Measurements from ENCODE around the gene COL18A1. TPM values are rescaled to one million over a fixed set of nuclear protein-coding genes. Genes with fewer than 3 reads are reported as not detected.

Gene COL18A1
- total and polyA plus RNA-seq, 10 donors = 35.0 to 208 (median 86.4) TPM

GRCh38 chr21:45465105-45465504, 60.1 kb downstream of the COL18A1 start:
- WGBS, 5 donors = 45 to 52% (median 49%) methylated on average over 13 to 16 of the region's 16 CpGs
- DNase-seq = peak; percentile 58

DNA sequence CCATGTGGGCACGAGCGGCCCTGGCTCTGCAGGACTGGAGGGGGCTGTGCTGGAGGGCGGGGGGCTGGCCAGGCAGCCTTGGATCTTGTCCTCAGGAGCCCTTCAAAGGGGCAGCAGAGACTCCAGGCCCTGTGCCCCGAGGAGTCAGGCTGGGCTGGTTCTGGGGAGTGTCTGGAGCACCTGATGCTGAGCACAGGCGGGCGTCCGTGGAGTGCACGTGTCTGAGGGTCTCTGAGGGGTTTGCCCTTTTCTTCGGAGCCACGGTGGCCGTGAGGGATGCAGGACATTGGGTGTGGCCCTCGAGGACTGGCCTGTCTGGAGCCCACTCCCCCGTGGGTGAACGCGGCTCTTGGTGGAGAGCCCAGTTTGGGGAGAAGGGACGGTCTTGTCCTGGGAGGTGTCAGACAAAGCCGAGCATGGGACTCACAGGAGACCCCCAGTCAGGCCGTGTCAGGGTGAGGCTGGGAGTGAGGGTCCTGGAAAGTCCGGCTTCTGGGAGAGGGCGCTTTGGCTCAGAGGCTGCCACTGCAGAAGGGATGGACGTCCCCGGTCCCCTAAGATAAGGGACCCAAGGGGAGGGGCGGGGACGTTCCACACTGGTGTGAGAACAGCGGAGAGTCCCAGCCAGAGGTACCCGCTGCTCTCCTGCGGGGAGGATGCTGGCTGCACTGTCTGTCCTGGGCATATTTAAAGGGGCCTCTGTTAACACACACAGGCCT, 60.8 kb downstream of the COL18A1 start:
- intact Hi-C loops (cut with DNase I; ENCODE audit: low total_unique reads) = no loop called here
- DNase-seq = peak; percentile 72
- TF ChIP-seq POLR2A (IDR thresholded peaks at IDR 0.05) = no peak
- TF ChIP-seq POLR2AphosphoS5 (IDR thresholded peaks at IDR 0.05) = no peak
- TF ChIP-seq, protein P1, sequence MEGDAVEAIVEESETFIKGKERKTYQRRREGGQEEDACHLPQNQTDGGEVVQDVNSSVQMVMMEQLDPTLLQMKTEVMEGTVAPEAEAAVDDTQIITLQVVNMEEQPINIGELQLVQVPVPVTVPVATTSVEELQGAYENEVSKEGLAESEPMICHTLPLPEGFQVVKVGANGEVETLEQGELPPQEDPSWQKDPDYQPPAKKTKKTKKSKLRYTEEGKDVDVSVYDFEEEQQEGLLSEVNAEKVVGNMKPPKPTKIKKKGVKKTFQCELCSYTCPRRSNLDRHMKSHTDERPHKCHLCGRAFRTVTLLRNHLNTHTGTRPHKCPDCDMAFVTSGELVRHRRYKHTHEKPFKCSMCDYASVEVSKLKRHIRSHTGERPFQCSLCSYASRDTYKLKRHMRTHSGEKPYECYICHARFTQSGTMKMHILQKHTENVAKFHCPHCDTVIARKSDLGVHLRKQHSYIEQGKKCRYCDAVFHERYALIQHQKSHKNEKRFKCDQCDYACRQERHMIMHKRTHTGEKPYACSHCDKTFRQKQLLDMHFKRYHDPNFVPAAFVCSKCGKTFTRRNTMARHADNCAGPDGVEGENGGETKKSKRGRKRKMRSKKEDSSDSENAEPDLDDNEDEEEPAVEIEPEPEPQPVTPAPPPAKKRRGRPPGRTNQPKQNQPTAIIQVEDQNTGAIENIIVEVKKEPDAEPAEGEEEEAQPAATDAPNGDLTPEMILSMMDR (IDR thresholded peaks at IDR 0.05 in 8 of 11, conservative IDR thresholded peaks at IDR 0.05 in 3 of 11) = no peak
- WGBS, 5 donors = 86 to 93% (median 90%) methylated on average over 14 to 27 of the region's 27 CpGs
- H3K9me3 ChIP-seq = peaks cover 0 to 25% (median 19%) of the 10 kb centered on the region in 8 donors
- peaks cover 0 to 12% (median 0%) of the 10 kb centered on the region in 6 donors for H3K36me3 ChIP-seq
- H3K27ac ChIP-seq = no peak overlapping the region
- H3K27me3 ChIP-seq (replicated peaks in 1 of 7) = peaks cover 0 to 19% (median 0%) of the 10 kb centered on the region in 7 donors
- no peak overlapping the region for H3K4me3 ChIP-seq
- peaks cover 0 to 29% (median 10%) of the 10 kb centered on the region in 6 donors for H3K4me1 ChIP-seq

More at GRCh38 chr21:45465105-45465504, 60.1 kb downstream of the COL18A1 start:
- peaks cover 0 to 19% (median 0%) of the 10 kb centered on the region in 7 donors for H3K27me3 ChIP-seq (replicated peaks in 1 of 7)
- peaks cover 0 to 25% (median 8%) of the 10 kb centered on the region in 6 donors for H3K4me1 ChIP-seq
- TF ChIP-seq POLR2A (IDR thresholded peaks at IDR 0.05) (no peak), POLR2AphosphoS5 (IDR thresholded peaks at IDR 0.05) (no peak)
- TF ChIP-seq, protein P1 (IDR thresholded peaks at IDR 0.05 in 8 of 11, conservative IDR thresholded peaks at IDR 0.05 in 3 of 11) = no peak
- no peak overlapping the region for H3K27ac ChIP-seq
- H3K9me3 ChIP-seq = peaks cover 0 to 25% (median 19%) of the 10 kb centered on the region in 8 donors
- H3K4me3 ChIP-seq = no peak overlapping the region
- intact Hi-C loops (cut with DNase I; ENCODE audit: low total_unique reads) = no loop called here
- H3K36me3 ChIP-seq = peaks cover 0 to 12% (median 0%) of the 10 kb centered on the region in 6 donors

DNA sequence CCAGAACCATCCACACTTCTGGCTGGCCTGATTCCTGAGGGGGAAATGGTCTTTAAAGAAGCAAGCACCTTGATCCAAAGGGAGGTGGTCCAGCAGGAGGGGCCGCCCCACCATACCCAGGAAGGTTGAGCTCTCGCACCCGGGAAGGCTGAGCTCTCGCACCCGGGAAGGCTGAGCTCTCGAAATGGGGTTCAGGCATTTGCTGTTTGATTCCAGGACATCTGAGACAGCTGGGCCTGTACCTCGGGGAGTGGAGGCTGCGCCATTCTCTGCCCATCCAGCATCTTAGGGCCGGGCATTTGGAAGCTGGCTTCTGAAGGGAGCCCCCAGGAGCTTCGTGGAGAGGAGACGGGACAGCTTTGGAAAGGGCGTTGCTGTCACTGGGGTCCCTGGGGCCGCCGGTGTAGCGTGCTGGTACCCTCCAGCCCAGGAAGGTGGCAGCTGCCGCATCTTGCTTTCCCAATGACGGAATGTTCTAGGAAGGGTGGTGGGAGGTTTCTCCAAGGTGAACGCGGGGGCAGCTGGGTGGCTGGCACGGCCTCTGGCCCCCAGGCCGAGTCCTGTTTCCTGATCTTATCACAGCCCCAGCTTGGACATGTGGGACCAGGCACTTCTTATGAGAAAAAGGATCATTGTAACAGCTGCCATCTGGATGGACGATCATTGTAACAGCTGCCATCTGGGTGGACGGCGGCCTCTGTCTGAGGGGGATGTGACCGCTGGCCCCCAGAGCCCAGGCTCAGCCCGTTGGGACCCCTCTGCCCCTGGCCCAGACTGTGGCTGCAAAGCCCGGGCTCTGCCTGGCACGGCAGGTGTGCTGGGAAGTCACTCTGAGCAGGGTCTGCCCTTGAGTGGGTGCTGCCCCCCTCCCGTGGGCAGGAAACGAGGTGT, 61.6 kb downstream of the COL18A1 start:
- peak; percentile 70 for DNase-seq

GRCh38 chr21:45467221-45467779, 62.3 kb downstream of the COL18A1 start:
- H3K27me3 ChIP-seq (replicated peaks in 1 of 7) = peaks cover 0 to 19% (median 0%) of the 10 kb centered on the region in 7 donors
- peak; percentile 72 for DNase-seq
- H3K4me1 ChIP-seq = peaks cover 0 to 44% (median 17%) of the 10 kb centered on the region in 6 donors
- peak overlapping the region in 1 of 8 donors; percentile 21 for H3K27ac ChIP-seq
- H3K9me3 ChIP-seq = peaks cover 0 to 13% (median 7%) of the 10 kb centered on the region in 8 donors
- 82 to 92% (median 89%) methylated on average over 16 to 25 of the region's 25 CpGs for WGBS, 5 donors
- peaks cover 0 to 12% (median 0%) of the 10 kb centered on the region in 6 donors for H3K36me3 ChIP-seq
- intact Hi-C loops (cut with DNase I; ENCODE audit: low total_unique reads) = no loop called here
- no peak overlapping the region for H3K4me3 ChIP-seq
- TF ChIP-seq POLR2A (IDR thresholded peaks at IDR 0.05) (no peak), POLR2AphosphoS5 (IDR thresholded peaks at IDR 0.05) (no peak)
- TF ChIP-seq, protein P1 (IDR thresholded peaks at IDR 0.05 in 8 of 11, conservative IDR thresholded peaks at IDR 0.05 in 3 of 11) = no peak

More for the DNA sequence above, 61.6 kb downstream of the COL18A1 start:
- peaks cover 0 to 19% (median 0%) of the 10 kb centered on the region in 7 donors for H3K27me3 ChIP-seq (replicated peaks in 1 of 7)
- H3K9me3 ChIP-seq = peaks cover 0 to 20% (median 14%) of the 10 kb centered on the region in 8 donors
- no peak overlapping the region for H3K4me3 ChIP-seq
- TF ChIP-seq POLR2AphosphoS5 (IDR thresholded peaks at IDR 0.05) (peak in 1 of 3 donors; percentile 10), POLR2A (IDR thresholded peaks at IDR 0.05) (no peak)
- intact Hi-C loops (cut with DNase I; ENCODE audit: low total_unique reads) = no loop called here
- peaks cover 0 to 12% (median 0%) of the 10 kb centered on the region in 6 donors for H3K36me3 ChIP-seq
- H3K27ac ChIP-seq = peak overlapping the region in 1 of 8 donors; percentile 21
- 76 to 86% (median 83%) methylated on average over 16 to 30 of the region's 30 CpGs for WGBS, 5 donors
- peaks cover 0 to 37% (median 14%) of the 10 kb centered on the region in 6 donors for H3K4me1 ChIP-seq

Measured in spleen (tissue), 11 donors.